Stimulated activated CD8-positive, alpha-beta memory T cell treated with anti-CD3 and anti-CD28 coated beads, Interleukin-7, amount 100 ng/mL, for 24 hours (primary cell): ENCODE results near the gene WIPI1.
"Not testable (repeated sequence)": the region's sequence is repeated elsewhere in the genome, so short reads cannot be mapped to it uniquely, and the experiment has no call there.

Experiments used
- DNase-seq: peaks from one replicate; pipeline ENCODE4 v3.0.0-alpha.2; 2020; ENCODE audit warnings: low read depth

The WIPI1 gene

DNA sequence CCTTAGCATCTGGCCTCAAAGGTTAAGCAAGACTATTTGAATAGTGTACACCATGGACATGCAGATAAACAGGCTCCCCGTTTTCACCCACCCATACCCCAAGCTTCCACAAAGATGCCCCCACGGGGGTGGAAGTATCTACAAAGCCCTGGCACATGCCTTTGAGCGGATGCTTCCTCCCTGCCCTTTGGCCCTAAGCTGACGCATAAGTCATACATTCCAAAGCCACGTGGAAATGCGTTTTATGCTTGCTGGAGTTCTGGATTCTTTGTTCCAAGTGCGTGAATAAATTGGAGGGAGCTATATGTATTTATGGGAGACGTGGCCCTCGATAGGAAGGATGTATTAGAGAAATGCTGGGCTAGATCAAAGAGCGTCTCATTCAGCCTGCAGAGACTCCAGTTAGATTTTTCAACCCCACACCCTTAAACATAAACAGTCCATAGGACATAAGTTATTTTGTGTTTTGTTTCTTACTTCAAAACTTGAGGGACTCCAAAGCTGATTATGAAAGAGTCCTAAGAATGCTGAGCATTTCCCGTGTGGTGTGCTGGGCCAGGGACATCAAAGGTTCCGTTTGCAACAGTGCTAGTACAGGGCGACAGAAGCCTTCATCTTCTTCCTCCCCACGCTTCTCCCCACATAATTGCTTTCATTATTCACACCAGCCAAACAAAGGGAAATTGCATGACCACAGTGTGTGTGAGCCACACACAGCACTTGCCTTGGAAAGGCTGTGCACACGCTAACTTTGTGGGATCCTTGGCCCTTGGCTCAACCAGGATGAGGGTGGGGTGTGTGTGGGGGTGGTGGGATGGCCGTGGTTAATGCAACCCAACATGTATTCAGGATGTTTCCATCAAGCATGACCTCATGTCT, 73.6 kb downstream of the WIPI1 start:
- DNase-seq = no peak

DNA sequence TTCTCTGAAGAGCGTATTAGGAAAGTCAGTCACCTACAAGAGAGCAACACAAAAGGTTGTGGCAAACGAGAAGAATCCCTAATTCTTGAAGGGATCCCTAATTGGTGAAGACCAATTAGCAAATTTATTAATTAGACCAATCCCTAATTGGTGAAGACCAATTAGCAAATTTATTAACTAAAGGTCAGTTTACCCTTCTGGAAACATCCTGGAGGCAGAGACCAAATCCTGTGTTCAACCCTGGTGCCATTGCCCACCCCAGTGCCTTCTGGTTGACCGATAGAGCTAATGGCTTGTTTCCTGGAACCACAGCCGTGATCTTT, 74.2 kb downstream of the WIPI1 start:
- DNase-seq = no peak

DNA sequence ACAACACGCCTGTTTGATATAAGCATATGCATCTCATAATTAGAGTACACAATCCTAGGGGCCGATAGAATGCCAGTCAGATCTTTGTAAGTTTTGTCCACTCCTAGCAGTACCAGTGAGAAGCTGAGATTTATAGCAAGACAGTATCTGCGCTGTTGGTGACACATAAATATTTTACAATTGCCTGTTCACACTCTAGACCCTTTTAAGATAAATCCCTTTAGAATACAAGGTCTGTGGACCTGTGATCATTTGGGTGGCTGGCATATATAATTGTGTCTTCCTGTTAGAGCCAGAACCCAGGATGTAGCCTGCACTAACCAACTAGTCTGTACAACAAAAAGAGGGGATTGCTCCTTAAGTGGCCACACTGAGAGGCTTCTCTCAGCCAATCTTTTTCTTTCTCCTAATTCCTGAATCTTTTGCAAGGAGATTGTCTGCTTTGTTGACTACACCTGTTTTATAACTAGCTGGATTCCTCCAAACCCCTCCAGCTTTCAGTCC, 74.7 kb downstream of the WIPI1 start:
- no peak for DNase-seq

DNA sequence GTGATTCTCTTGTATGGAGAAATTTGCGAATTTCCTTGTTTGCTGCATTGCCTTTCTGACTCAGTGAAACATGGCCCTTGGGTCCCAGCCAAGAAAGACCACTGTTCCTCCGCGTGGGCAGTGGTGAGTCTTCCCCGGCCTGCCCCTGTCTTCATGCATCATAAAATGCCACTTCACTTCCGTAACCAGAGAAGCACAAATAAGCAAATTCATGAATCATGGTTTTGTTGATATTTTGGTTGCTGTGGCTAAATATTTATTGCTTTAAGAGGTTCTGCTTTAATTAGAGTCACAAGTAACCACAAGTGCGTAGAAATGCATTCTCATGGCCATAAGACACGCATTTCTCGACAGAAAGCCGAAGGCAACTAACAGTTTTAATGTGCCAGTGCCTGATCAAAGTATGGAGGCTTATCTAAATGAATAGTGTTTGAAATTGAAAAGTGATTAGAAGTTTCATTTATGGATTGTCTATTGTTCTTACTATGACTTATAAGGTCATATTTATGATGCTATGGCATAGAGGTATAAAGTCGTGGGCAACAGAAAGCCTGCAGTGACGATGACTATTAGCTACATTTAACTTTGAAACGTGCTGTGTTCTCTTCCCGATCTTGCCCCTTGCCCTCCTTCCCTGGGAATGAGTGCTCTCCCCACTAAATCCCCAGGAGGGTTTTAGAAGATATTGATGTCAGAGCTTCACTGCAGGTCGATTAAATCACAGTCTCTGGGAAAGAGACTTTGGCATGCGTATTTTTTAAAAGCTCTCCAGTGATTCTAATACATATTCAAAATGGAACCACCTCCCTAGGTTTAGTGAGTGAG, 76.0 kb downstream of the WIPI1 start:
- no peak for DNase-seq

GRCh38 chr17:68379692-68380677, 77.3 kb downstream of the WIPI1 start:
- DNase-seq = no peak

DNA sequence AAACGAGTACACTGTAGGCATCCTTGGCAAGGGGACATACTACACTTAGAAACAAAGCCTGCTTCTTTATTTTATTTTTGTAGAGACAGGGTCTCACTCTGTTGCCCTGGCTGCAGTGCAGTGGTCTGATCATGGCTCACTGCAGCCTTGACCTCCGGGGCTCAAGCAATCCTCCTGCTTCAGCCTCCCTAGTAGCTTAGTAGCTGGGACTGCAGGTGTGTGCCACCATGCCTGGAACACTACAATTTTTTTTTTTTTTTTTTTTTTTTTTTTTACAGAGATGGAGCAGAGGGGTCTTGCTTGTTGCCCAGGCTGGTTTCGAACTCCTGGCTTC, 78.2 kb downstream of the WIPI1 start:
- no peak for DNase-seq

DNA sequence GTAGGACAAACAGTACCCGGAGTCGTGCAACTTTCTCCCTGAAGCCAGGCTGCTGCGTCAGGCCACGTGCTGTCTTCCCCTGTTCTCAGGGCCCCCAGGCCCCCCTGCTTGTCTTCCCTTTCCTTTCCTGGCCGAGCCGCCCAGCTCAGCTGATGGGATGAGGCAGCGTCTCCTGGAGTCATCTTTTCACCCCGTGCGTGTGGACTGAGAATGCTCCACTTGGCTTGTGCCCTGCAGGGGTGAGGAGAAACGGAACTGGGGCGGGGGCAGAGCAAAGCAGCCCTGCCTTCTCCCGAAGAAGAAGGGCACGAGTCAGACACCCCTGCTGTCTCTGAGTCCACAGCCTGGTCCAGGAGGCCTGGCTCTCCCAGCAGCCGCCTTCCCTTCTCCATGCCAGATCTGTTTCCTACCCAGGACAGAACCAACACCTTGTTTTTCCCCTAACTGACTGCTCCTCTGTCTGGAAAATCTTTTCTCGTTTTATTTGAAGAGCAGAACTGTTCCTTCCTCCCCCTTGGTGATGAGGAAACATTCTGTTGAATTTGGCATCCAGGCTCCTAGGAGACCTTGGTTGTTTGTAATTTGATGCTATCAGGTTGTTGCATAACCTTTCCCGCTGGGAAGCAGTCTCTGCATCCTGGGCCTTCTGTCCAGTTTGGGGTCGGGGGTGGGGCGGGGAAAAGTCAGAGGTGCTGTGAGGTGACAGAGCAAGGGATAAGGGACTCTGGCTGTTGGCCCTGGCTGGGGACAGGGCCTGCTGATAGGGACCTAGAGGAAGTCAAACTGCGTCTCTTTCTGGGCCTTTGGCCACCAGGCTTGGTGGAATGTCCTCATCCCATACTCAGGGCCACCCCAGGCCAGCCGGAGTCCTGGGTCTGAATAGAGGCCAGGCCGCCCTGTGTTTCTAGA, 78.8 kb downstream of the WIPI1 start:
- DNase-seq = no peak

DNA sequence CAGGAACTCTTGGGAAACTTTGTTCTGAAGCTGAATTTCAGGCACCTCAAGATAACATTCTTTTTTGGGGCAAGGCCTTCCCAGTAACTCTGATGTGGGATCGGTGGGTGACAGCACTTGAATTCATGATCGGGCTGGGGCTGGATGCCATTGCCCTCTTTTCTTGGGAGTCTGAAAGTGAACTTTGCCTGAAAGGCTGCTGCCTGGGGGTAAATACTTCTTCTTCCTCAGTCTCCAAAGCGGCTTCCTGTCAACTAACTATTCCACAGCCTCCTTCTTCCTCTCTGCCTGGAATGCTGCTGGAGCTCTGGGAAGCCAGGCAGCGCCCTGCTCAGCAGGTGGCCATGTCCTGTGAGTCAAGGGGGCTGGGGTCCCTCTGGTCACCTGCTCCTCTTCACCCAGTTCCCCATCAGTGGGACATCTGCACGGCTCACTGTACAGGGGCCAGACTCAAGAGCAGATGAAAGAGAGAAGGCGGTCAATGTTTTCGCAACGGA, 79.5 kb downstream of the WIPI1 start:
- DNase-seq = no peak

- DNase-seq = not testable (repeated sequence)
These were observed 81.1 kb downstream of the WIPI1 start for GRCh38 chr17:68376178-68376577.

- no peak for DNase-seq
These were observed 81.7 kb downstream of the WIPI1 start for GRCh38 chr17:68375566-68375965.
